Measurements from ENCODE around the gene GGA2.

The GGA2 gene

DNA sequence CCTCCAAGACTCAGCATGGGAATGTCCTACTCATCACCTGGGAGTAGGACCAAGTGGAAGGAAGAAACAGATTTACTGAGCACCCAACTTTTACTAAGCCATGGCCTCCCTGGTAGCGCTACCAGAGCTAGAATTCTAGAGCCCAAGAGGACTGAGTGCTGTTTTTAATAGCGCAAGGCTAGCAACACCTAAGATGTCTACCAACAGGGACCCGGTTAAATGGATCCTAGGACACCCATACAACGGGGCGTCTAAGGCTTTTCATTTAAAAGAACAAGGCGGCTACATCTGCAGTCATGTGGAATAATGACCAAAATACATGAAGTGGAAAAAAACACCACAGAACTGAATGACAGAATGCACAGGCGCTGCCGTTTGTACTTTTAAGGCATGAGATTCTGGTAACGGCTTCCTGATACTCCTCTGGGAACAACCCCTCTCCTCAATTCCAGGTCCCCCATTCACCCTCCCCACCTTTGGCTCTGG, 5.1 kb downstream of the GGA2 start:
- no peak overlapping the region for H2AFZ ChIP-seq (ENCODE audit: low read depth, low read length)

GRCh38 chr16:23504453-23505179, 5.7 kb downstream of the GGA2 start:
- Histone ChIP-seq H3K36me3 (ENCODE audit: insufficient read depth, low read length) (peaks cover 2% of the 10 kb centered on the region), H3K9me3 (ENCODE audit: low read length) (no peaks in the 10 kb centered on the region), H3K4me1 (ENCODE audit: insufficient read depth, low read length) (peaks cover 69% of the 10 kb centered on the region), H3K27me3 (ENCODE audit: insufficient read depth, low read length) (no peaks in the 10 kb centered on the region), H2AFZ (ENCODE audit: low read depth, low read length) (no peak overlapping the region), H3K4me3 (ENCODE audit: low read length) (no peak overlapping the region)

More for the DNA sequence above, 5.1 kb downstream of the GGA2 start:
- Histone ChIP-seq H3K36me3 (ENCODE audit: insufficient read depth, low read length) (peaks cover 2% of the 10 kb centered on the region), H3K4me3 (ENCODE audit: low read length) (no peak overlapping the region), H3K9me3 (ENCODE audit: low read length) (no peaks in the 10 kb centered on the region), H3K4me1 (ENCODE audit: insufficient read depth, low read length) (peaks cover 69% of the 10 kb centered on the region), H3K27me3 (ENCODE audit: insufficient read depth, low read length) (no peaks in the 10 kb centered on the region)

GRCh38 chr16:23504076-23504452, 6.2 kb downstream of the GGA2 start:
- H3K9me3 ChIP-seq (ENCODE audit: low read length) = no peaks in the 10 kb centered on the region
- no peak overlapping the region for H2AFZ ChIP-seq (ENCODE audit: low read depth, low read length)
- no peak overlapping the region for H3K4me3 ChIP-seq (ENCODE audit: low read length)
- H3K27me3 ChIP-seq (ENCODE audit: insufficient read depth, low read length) = no peaks in the 10 kb centered on the region
- H3K36me3 ChIP-seq (ENCODE audit: insufficient read depth, low read length) = peaks cover 2% of the 10 kb centered on the region
- H3K4me1 ChIP-seq (ENCODE audit: insufficient read depth, low read length) = peaks cover 65% of the 10 kb centered on the region

DNA sequence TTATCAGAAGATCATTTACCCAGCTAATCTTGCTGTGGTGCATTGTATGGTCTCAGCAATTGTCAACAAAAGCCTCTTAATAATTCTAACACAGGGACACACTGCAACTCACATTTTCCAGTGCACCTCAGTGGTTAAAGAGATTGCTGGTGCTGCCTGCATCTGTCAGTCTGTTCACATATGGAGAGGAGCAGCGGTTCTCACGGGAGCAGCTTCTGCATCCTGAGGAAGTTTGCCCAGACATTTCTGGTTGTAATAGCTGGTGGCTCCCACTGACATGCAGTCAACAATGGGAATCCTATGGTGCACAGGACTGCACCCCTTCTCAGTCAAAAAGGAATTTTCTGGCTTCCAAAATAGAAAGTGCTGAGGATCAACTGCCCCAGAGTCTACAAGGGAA, 7.8 kb downstream of the GGA2 start:
- Histone ChIP-seq H3K4me3 (ENCODE audit: low read length) (no peak overlapping the region), H3K9me3 (ENCODE audit: low read length) (no peaks in the 10 kb centered on the region), H3K36me3 (ENCODE audit: insufficient read depth, low read length) (peaks cover 2% of the 10 kb centered on the region), H2AFZ (ENCODE audit: low read depth, low read length) (no peak overlapping the region), H3K27me3 (ENCODE audit: insufficient read depth, low read length) (no peaks in the 10 kb centered on the region), H3K4me1 (ENCODE audit: insufficient read depth, low read length) (peaks cover 53% of the 10 kb centered on the region)

- Histone ChIP-seq H3K4me1 (ENCODE audit: insufficient read depth, low read length) (peaks cover 49% of the 10 kb centered on the region), H2AFZ (ENCODE audit: low read depth, low read length) (no peak overlapping the region), H3K27me3 (ENCODE audit: insufficient read depth, low read length) (no peaks in the 10 kb centered on the region), H3K9me3 (ENCODE audit: low read length) (no peaks in the 10 kb centered on the region), H3K36me3 (ENCODE audit: insufficient read depth, low read length) (peaks cover 2% of the 10 kb centered on the region), H3K4me3 (ENCODE audit: low read length) (no peak overlapping the region)
Measured at GRCh38 chr16:23501291-23501690, 9.0 kb downstream of the GGA2 start.

DNA sequence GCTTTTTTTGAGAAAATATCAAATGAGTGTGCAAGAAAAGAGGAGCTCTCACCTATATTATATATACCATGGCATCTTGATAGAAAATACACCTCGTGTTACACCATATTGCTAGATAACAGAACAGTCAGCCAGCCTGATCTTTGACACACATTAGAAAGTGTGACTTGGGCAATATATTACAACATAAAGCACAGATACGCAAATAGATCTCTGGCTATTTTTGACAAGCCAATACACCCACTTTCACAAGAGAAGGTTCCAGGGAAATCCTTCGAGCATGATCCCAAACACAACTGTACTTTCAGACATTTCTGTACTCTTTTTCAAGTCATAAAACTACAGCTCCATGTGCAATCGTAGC, 9.4 kb downstream of the GGA2 start:
- Histone ChIP-seq H3K4me1 (ENCODE audit: insufficient read depth, low read length) (peaks cover 44% of the 10 kb centered on the region), H3K27me3 (ENCODE audit: insufficient read depth, low read length) (no peaks in the 10 kb centered on the region), H3K4me3 (ENCODE audit: low read length) (no peak overlapping the region), H2AFZ (ENCODE audit: low read depth, low read length) (no peak overlapping the region), H3K9me3 (ENCODE audit: low read length) (no peaks in the 10 kb centered on the region), H3K36me3 (ENCODE audit: insufficient read depth, low read length) (peaks cover 2% of the 10 kb centered on the region)

DNA sequence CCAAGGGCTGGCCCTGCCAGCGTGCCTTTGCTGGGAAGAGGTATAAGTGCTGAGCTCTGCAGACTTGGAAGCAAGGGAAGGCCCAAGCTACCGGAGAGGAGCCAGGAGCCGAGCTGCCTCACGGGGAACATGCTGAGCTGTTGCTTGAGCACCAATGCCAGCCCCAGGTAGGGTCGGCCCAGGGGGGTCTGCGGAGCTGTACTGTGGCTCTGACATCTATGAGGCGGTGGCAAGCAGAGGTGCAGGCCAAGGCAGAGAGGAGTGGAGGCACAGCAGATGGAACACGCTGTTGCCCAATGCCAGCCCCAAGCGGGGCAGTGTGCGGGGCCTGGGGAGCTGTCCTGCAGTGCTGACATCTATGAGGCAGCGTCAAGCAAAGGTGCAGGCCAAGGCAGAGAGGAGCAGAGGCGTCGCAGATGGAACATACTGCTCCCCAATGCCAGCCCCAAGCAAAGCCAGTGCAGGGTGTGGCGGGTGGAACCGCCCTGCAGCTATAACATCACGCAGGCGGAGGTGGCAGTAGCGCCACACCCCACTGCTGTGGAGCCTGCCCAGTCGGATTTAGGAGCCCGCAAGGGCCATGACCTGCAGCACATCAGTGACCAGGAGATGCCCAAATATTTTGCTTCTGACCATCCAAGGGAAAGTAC, 10.0 kb downstream of the GGA2 start:
- Histone ChIP-seq H3K27me3 (ENCODE audit: insufficient read depth, low read length) (no peaks in the 10 kb centered on the region), H2AFZ (ENCODE audit: low read depth, low read length) (no peak overlapping the region), H3K4me3 (ENCODE audit: low read length) (no peak overlapping the region), H3K9me3 (ENCODE audit: low read length) (no peaks in the 10 kb centered on the region), H3K4me1 (ENCODE audit: insufficient read depth, low read length) (peaks cover 39% of the 10 kb centered on the region), H3K36me3 (ENCODE audit: insufficient read depth, low read length) (peaks cover 7% of the 10 kb centered on the region)

DNA sequence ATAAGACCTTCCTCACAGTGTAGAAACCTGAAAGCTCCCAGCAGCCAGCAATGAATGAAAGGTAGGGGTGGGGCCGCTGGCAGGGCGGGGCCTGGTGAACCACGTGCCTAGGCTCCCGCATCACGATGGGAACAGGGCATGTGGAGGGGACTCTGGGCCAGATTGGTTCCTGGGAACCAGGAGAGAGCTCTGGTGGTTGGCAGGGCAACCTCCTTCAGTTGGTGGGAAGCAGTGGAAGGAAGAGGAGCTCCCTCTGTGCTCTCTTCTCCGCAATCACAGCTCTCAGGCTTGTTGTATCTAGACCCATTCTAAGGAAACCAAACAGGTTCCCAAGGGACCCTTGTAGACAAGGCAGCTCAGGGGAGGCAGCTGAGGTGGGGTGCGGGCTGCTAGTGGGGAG, 10.5 kb downstream of the GGA2 start:
- Histone ChIP-seq H3K4me1 (ENCODE audit: insufficient read depth, low read length) (peaks cover 34% of the 10 kb centered on the region), H3K36me3 (ENCODE audit: insufficient read depth, low read length) (peaks cover 10% of the 10 kb centered on the region), H2AFZ (ENCODE audit: low read depth, low read length) (no peak overlapping the region), H3K27me3 (ENCODE audit: insufficient read depth, low read length) (no peaks in the 10 kb centered on the region), H3K9me3 (ENCODE audit: low read length) (no peaks in the 10 kb centered on the region), H3K4me3 (ENCODE audit: low read length) (no peak overlapping the region)

GRCh38 chr16:23498863-23499262, 11.4 kb downstream of the GGA2 start:
- no peaks in the 10 kb centered on the region for H3K9me3 ChIP-seq (ENCODE audit: low read length)
- no peak overlapping the region for H2AFZ ChIP-seq (ENCODE audit: low read depth, low read length)
- no peak overlapping the region for H3K4me3 ChIP-seq (ENCODE audit: low read length)
- H3K27me3 ChIP-seq (ENCODE audit: insufficient read depth, low read length) = no peaks in the 10 kb centered on the region
- peaks cover 25% of the 10 kb centered on the region for H3K4me1 ChIP-seq (ENCODE audit: insufficient read depth, low read length)
- H3K36me3 ChIP-seq (ENCODE audit: insufficient read depth, low read length) = peaks cover 17% of the 10 kb centered on the region

DNA sequence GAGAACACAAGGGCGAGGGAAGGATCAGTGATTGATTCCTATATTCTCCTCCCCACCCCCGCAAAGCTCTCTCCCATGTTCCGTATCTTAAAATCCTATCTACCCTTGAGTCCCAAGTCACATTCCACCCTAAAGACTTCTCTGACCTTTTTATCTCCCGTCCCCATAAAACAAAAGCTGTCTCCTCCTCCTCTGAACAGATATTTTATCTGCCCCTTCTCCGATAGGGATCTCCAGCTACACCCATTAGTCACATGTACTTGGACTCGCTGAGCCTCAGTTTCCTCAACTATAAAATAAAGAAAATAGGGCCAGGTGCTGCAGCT, 12.8 kb downstream of the GGA2 start:
- no peak overlapping the region for H3K4me3 ChIP-seq (ENCODE audit: low read length)
- H3K27me3 ChIP-seq (ENCODE audit: insufficient read depth, low read length) = no peaks in the 10 kb centered on the region
- no peaks in the 10 kb centered on the region for H3K9me3 ChIP-seq (ENCODE audit: low read length)
- peaks cover 31% of the 10 kb centered on the region for H3K36me3 ChIP-seq (ENCODE audit: insufficient read depth, low read length)
- no peak overlapping the region for H2AFZ ChIP-seq (ENCODE audit: low read depth, low read length)
- peaks cover 21% of the 10 kb centered on the region for H3K4me1 ChIP-seq (ENCODE audit: insufficient read depth, low read length)

- Histone ChIP-seq H3K4me1 (ENCODE audit: insufficient read depth, low read length) (peaks cover 15% of the 10 kb centered on the region), H3K4me3 (ENCODE audit: low read length) (no peak overlapping the region), H3K9me3 (ENCODE audit: low read length) (no peaks in the 10 kb centered on the region), H3K27me3 (ENCODE audit: insufficient read depth, low read length) (no peaks in the 10 kb centered on the region), H3K36me3 (ENCODE audit: insufficient read depth, low read length) (peaks cover 36% of the 10 kb centered on the region), H2AFZ (ENCODE audit: low read depth, low read length) (no peak overlapping the region)
Measured at GRCh38 chr16:23496821-23497542, 13.3 kb downstream of the GGA2 start.

DNA sequence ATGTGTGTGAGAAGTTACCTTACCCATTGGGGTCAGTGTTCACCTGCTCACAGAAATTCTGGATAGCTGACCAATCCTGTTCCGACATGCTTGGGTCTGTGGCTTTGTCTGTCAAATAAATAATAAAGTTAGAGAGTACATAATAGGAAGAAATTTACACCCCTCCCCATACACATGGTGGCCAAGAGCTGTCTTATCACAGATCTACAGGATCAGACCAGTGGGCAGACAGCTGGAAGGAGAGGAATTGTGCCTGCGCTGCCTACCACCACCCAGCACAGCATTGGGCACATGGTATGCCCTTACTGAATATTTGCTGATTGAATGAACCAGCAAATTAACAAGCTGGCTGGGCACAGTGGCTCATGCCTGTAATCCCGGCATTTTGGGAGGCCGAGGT, 14.6 kb downstream of the GGA2 start:
- no peak overlapping the region for H3K4me3 ChIP-seq (ENCODE audit: low read length)
- no peaks in the 10 kb centered on the region for H3K9me3 ChIP-seq (ENCODE audit: low read length)
- no peak overlapping the region for H2AFZ ChIP-seq (ENCODE audit: low read depth, low read length)
- H3K27me3 ChIP-seq (ENCODE audit: insufficient read depth, low read length) = no peaks in the 10 kb centered on the region
- H3K36me3 ChIP-seq (ENCODE audit: insufficient read depth, low read length) = peaks cover 46% of the 10 kb centered on the region
- peaks cover 2% of the 10 kb centered on the region for H3K4me1 ChIP-seq (ENCODE audit: insufficient read depth, low read length)

DNA sequence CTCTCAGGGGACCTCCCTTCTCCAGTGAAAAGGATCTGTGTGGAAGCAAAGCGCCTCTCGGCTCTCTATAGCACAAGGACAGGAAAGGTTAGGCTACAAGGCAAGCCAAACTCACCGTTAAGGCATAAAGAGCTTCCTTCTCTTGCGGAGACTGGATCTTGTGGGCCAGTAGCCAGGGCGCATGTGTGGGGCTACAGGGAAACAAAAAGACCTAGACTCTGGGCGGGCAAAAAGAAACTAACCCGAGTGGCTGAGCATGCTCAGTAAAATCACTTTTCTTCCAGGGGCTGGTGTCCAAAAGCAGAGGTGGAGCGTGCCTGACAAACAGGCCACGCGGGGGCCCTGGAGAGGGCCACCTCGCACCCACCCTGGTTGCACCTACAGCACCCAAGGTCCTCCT, 16.1 kb downstream of the GGA2 start:
- Histone ChIP-seq H2AFZ (ENCODE audit: low read depth, low read length) (no peak overlapping the region), H3K27me3 (ENCODE audit: insufficient read depth, low read length) (no peaks in the 10 kb centered on the region), H3K36me3 (ENCODE audit: insufficient read depth, low read length) (peaks cover 54% of the 10 kb centered on the region), H3K4me3 (ENCODE audit: low read length) (no peak overlapping the region), H3K4me1 (ENCODE audit: insufficient read depth, low read length) (no peaks in the 10 kb centered on the region), H3K9me3 (ENCODE audit: low read length) (no peaks in the 10 kb centered on the region)

Data from neuron (in vitro differentiated cells).